Ovary (tissue), 9 donors: ENCODE results near the gene TPD52L2. TPM values are rescaled to one million over a fixed set of nuclear protein-coding genes. Genes with fewer than 3 reads are reported as not detected.
A peak's percentile ranks its signal among the peaks of the same experiment; 100 is the strongest.
"Not testable (repeated sequence)": the region's sequence is repeated elsewhere in the genome, so short reads cannot be mapped to it uniquely, and the experiment has no call there.

Experiments
- DNase-seq, 5 donors: peaks; one replicate each; pipeline ENCODE4 v3.0.0-alpha.2; 2019 to 2020
- H3K27ac ChIP-seq, 2 donors: fragments of 200-600 bp; one replicate each; pipeline versions ENCODE4 v1.5.1 to v1.8.0; 2019 to 2022
- H3K27me3 ChIP-seq: fragments of 200-600 bp; one replicate; pipeline ENCODE4 v1.8.0; 2022
- H3K36me3 ChIP-seq: fragments of 200-600 bp; sonication (generic); one replicate; pipeline ENCODE4 v1.5.1; 2019
- H3K4me1 ChIP-seq: one replicate; pipeline ENCODE4 v1.8.1; 2013; ENCODE audit warnings: mild to moderate bottlenecking, moderate library complexity; ENCODE audit not compliant: insufficient read depth
- H3K4me3 ChIP-seq: fragments of 200-600 bp; sonication (generic); one replicate; pipeline ENCODE4 v1.5.1; 2017
- H3K9me3 ChIP-seq, 2 donors: fragments of 200-600 bp in 1 of 2; sonication (generic) in 1 of 2; one replicate each; pipeline versions ENCODE4 v1.5.1 to v1.8.1; 2013 to 2019; ENCODE audit warnings: mild to moderate bottlenecking in 1 of 2, moderate library complexity in 1 of 2
- EP300 ChIP-seq: sonication (generic); formaldehyde crosslinking; IDR thresholded peaks from one replicate; pipeline ENCODE4 v1.6.1; 2017; ENCODE audit warnings: antibody characterized with exemption
- POLR2A ChIP-seq: fragments of 450-650 bp; IDR thresholded peaks from one replicate; pipeline ENCODE4 v1.6.1; 2017; ENCODE audit warnings: antibody characterized with exemption, mild to moderate bottlenecking, moderate library complexity
- WGBS, 3 donors: extraction: QIAGEN DNeasy Blood & Tissue Kit in 1 of 3; methylation state at CpG; one replicate each; pipeline versions ENCODE4 v1.1.5 to v1.1.7; 2013 to 2017; 5-methylcytosine and 5-hydroxymethylcytosine counted together
- intact Hi-C, 4 donors: fragments of 100-400 bp; cut with DNase I; formaldehyde crosslinking; loops; one replicate each; pipeline versions ENCODE4 v1.11.0 to v1.15.1; 2022 to 2023
- polyA plus RNA-seq, 2 donors: library from polyadenylated mRNA; stranded (reverse); fragments of 200-250 nt in 1 of 2; fragments of 350-450 nt in 1 of 2; fragmentation: Illumina TruSeq in 1 of 2; extraction: RNeasy Lipid Tissue Mini Kit (QIAGEN cat#74804) in 1 of 2; gene quantifications; one replicate each; pipeline ENCODE4 v1.2.3, GENCODE V29; 2013 to 2014
- total RNA-seq, 7 donors: library from RNA; depleted of rRNA in 2 of 7; stranded (reverse); fragments of >200 nt in 2 of 7; fragmentation: NEBNext Ultra II Directional in 3 of 7; extraction: Animal tissue kit (Norgen Biotek cat#: 25700) in 3 of 7; gene quantifications; one replicate each; pipeline versions ENCODE4 v1.1.0 to v1.2.4, GENCODE V29; 2016 to 2023
- TF ChIP-seq, protein P1 (sequence below), 3 donors: fragments of 450-650 bp in 2 of 3; fragments of 200-600 bp in 1 of 3; IDR thresholded peaks; one replicate each; pipeline versions ENCODE4 v1.5.1 to v1.8.0; 2016 to 2022; ENCODE audit warnings: antibody characterized with exemption in 3 of 3, mild to moderate bottlenecking in 1 of 3
- donor health status: DM: no; HTN: no; CAD: no; lungs with moderate emphysema.
- donor health status: DM: no; HTN: no; CAD: no.
- donor health status: Bipolar disorder and iron deficiency.
- donor health status: DM: yes; HTN: yes; CAD: no.
- donor health status: DM: no; HTN: no; CAD: no.
- donor health status: DM: yes; HTN: yes; CAD: no.

Gene TPD52L2
- total and polyA plus RNA-seq, 9 donors = 51.5 to 78.9 (median 70.4) TPM

DNA sequence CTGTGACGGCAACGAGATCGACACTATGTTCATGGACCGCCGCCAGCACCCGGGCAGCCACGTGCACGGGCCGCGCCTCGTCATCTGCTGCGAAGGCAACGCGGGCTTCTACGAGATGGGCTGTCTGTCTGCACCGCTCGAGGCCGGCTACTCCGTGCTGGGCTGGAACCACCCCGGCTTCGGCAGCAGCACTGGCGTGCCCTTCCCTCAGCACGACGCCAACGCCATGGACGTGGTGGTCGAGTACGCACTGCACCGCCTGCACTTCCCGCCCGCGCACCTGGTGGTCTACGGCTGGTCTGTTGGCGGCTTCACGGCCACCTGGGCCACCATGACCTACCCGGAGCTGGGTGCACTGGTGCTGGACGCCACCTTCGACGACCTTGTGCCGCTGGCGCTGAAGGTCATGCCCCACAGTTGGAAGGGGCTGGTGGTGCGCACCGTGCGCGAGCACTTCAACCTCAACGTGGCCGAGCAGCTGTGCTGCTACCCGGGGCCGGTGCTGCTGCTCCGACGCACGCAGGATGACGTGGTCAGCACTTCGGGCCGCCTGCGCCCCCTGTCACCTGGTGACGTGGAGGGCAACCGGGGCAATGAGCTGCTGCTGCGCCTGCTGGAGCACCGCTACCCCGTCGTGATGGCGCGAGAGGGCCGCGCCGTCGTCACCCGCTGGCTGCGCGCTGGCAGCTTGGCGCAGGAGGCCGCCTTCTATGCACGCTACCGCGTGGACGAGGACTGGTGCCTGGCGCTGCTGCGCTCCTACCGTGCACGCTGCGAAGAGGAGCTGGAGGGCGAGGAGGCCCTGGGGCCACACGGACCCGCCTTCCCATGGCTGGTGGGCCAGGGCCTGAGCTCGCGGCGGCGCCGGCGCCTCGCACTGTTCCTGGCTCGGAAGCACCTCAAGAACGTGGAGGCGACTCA lies 2.8 kb upstream of the TPD52L2 start:
- no peak overlapping the region for H3K27ac ChIP-seq
- no peaks in the 10 kb centered on the region for H3K27me3 ChIP-seq
- 93 to 94% (median 93%) methylated on average over 82 to 95 of the region's 95 CpGs for WGBS, 3 donors
- no peaks in the 10 kb centered on the region for H3K9me3 ChIP-seq
- TF ChIP-seq, protein P1, sequence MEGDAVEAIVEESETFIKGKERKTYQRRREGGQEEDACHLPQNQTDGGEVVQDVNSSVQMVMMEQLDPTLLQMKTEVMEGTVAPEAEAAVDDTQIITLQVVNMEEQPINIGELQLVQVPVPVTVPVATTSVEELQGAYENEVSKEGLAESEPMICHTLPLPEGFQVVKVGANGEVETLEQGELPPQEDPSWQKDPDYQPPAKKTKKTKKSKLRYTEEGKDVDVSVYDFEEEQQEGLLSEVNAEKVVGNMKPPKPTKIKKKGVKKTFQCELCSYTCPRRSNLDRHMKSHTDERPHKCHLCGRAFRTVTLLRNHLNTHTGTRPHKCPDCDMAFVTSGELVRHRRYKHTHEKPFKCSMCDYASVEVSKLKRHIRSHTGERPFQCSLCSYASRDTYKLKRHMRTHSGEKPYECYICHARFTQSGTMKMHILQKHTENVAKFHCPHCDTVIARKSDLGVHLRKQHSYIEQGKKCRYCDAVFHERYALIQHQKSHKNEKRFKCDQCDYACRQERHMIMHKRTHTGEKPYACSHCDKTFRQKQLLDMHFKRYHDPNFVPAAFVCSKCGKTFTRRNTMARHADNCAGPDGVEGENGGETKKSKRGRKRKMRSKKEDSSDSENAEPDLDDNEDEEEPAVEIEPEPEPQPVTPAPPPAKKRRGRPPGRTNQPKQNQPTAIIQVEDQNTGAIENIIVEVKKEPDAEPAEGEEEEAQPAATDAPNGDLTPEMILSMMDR (IDR thresholded peaks at IDR 0.05) = no peak
- TF ChIP-seq EP300 (no peak), POLR2A (no peak)
- H3K36me3 ChIP-seq = no peaks in the 10 kb centered on the region
- peak; percentile 30 to 51 (median 48) for DNase-seq
- no peak overlapping the region for H3K4me3 ChIP-seq
- H3K4me1 ChIP-seq = peaks cover 27% of the 10 kb centered on the region
- intact Hi-C loops = loop anchor here (5.0 kb wide), 5 partner anchors 35 to 325 kb away; partner anchors contain the start of gene PTK6 (in 2 of the 4)

DNA sequence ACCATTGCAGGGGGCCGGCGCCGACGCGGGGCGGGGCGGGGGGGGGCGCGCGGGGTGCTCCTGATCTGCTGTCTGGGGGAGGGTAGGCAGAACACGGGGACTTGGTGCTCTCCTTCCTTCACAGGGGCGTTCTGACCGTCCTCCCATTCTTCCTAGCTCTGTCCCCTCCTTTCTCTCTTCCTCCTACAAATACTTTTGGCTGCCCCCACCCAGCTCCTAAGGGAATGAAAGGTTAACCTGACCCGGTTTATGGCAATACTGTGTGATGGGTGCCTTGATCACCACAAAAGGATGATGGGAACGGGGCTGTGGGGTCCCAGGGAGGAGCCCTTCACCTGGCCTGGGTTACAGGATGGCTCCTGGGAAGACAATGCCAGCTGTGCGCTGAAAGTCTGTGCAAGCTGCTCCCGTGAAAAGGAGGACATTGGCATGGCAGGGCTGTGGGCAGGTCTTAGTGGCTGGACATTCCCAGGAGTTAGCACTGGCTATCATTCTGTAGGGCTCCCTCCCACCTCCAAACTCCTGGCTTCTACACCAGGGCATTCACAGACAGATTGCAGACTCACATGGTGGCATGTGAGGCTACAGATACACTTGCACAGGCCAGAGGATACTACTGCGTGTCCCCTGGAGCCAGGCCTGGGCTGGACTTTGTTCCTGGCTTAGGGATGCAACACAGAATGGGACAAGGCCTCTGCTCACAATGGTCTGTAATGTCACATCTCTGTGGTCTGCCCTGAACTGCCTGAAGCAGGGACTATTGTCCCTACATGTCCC lies 1.9 kb upstream of the TPD52L2 start:
- H3K27ac ChIP-seq = peak overlapping the region in 1 of 2 donors; percentile 80
- H3K4me1 ChIP-seq = peaks cover 20% of the 10 kb centered on the region
- H3K4me3 ChIP-seq = no peak overlapping the region
- WGBS, 3 donors = 59 to 74% (median 67%) methylated on average over 18 of the region's 18 CpGs
- intact Hi-C loops = loop anchor here (5.0 kb wide), 5 partner anchors 36 to 326 kb away; partner anchors contain the start of gene PTK6 (in 2 of the 4)
- no peaks in the 10 kb centered on the region for H3K36me3 ChIP-seq
- no peak for DNase-seq
- H3K27me3 ChIP-seq = no peaks in the 10 kb centered on the region
- H3K9me3 ChIP-seq = no peaks in the 10 kb centered on the region
- TF ChIP-seq EP300 = no peak

DNA sequence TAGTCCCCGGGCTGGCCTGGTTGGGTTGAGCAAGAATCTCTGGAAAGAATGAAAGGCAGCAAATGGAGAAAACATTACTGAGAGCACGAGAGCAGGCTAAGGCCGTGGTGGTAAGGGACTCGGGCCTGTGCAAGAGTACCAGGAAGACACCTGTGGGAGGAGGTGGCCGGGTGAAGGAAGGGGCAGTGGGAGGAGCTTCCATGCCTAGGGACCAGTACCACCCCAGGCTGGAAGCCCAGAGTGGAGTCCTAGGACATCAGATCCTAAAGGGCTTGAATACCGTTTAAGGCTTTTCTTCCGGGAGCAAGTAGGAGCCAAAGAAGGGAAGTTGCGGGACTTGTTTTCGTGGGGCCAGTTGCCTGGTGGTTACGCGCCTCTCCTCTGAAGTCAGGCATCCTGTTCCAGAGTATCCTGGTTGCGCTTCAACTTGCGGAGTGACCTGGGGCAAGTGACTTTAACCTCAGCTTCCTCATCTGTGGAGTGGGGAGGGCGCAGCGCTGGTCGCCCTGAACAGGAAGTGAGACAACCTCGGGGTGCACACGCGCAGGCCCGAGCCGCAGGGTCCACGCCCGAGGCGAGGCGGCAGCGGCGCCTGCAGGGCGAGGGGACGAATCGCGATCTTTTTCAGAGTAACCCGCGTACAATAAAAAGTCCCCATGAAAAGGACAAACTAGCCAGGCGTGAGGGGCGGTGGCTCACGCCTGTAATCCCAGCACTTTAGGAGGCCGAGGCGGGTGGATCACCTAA lies 1.1 kb upstream of the TPD52L2 start:
- peak; percentile 77 to 85 (median 80) for DNase-seq
- H3K4me3 ChIP-seq = peak overlapping the region; percentile 99
- WGBS, 3 donors = 7 to 9% (median 7%) methylated on average over 28 to 38 of the region's 38 CpGs
- no peaks in the 10 kb centered on the region for H3K27me3 ChIP-seq
- intact Hi-C loops = loop anchor here (2.0 to 5.0 kb wide), 6 partner anchors 37 to 327 kb away; partner anchors contain the start of gene PTK6 (in 2 of the 4)
- no peaks in the 10 kb centered on the region for H3K36me3 ChIP-seq
- no peaks in the 10 kb centered on the region for H3K9me3 ChIP-seq
- H3K27ac ChIP-seq = peak overlapping the region; percentile 66 to 80
- H3K4me1 ChIP-seq = peaks cover 12% of the 10 kb centered on the region
- no peak for TF ChIP-seq EP300
- TF ChIP-seq, protein P1 (IDR thresholded peaks at IDR 0.05) = peak; percentile 75 to 87 (median 87)

DNA sequence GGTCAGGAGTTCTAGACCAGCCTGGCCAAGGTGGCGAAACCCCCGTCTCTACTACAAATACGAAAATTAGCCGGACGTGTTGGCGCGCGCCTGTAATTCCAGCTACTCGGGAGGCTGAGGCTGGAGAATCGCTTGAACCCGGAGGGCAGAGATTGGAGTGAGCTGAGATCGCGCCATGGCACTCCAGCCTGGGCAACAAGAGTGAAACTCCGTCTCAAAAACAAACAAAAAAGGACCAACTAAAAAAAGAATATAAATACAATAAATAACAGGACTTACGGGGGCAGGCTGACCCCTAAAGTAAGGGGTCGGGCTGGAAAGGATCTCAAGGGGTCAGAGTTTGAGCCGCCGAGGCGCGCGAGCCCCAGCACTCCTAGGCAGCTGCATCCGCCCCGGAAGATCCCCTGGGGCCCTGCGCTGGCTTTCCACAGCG lies 509 bp upstream of the TPD52L2 start:
- WGBS, 3 donors = 0 to 1% (median 0%) methylated on average over 25 of the region's 25 CpGs
- H3K4me1 ChIP-seq = peaks cover 7% of the 10 kb centered on the region

DNA sequence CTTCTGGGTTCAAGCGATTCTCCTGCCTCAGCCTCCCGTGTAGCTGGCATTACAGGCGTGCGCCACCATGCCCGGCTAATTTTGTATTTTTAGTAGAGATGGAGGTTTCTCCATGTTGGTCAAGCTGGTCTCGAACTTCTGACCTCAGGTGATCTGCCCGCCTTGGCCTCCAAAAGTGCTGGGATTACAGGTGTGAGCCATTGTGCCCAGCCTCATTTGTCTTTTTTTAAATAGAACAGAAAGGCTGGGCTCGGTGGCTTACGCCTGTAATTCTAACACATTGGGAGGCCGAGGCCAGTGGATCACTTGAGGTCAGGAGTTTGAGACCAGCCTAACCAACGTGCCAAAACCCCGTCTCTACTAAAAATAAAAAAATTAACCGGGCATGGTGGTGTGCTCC lies 2.0 kb downstream of the TPD52L2 start:
- H3K27ac ChIP-seq, H3K9me3 ChIP-seq, H3K4me3 ChIP-seq, H3K36me3 ChIP-seq, DNase-seq, H3K4me1 ChIP-seq, intact Hi-C loops, H3K27me3 ChIP-seq: not testable (repeated sequence)
- 88 to 91% (median 89%) methylated on average over 13 of the region's 13 CpGs for WGBS, 3 donors

More for the DNA sequence above, 509 bp upstream of the TPD52L2 start:
- no peak for TF ChIP-seq POLR2A
- TF ChIP-seq, protein P1 (IDR thresholded peaks at IDR 0.05) = peak in 1 of 3 donors; percentile 4
- no peak for TF ChIP-seq EP300
- DNase-seq = no peak
- Histone ChIP-seq H3K27ac (peak overlapping the region; percentile 66 to 80), H3K4me3 (peak overlapping the region; percentile 99), H3K27me3 (no peaks in the 10 kb centered on the region), H3K36me3 (no peaks in the 10 kb centered on the region), H3K9me3 (no peaks in the 10 kb centered on the region)
- intact Hi-C loops = loop anchor here (2.0 to 5.0 kb wide), 6 partner anchors 37 to 327 kb away; partner anchors contain the start of gene PTK6 (in 2 of the 4)
